Measurements from ENCODE around the gene EGFL6.

- TF ChIP-seq CTCF (IDR thresholded peaks at IDR 0.05; ENCODE audit: low read depth, low read length) (no peak), EZH2phosphoT487 (IDR thresholded peaks at IDR 0.05; ENCODE audit: low read depth) (no peak)
These were observed 33.8 kb upstream of the EGFL6 start for GRCh38 chrX:13535376-13536165.
